ENCODE results near the gene PGP. TPM values are rescaled to one million over a fixed set of nuclear protein-coding genes. Genes with fewer than 3 reads are reported as not detected.
A peak's percentile ranks its signal among the peaks of the same experiment; 100 is the strongest.

The PGP gene
- total and polyA plus RNA-seq, 2 of the 4 experiments (the other 2 are of a cell fraction) = 4.1 to 9.4 TPM

GRCh38 chr16:2196162-2196980, 18.3 kb downstream of the PGP start, which contains the start of gene CASKIN1:
Gene CASKIN1 (minus strand): TSS chr16:2196605. CDS start chr16:2196432, 173 bp downstream.
- Histone ChIP-seq H3K4ac (ENCODE audit: low read depth, low read length) (no peak within 1 kb of the TSS), H3K4me3 (ENCODE audit: insufficient read depth, low read depth, low read length) (peak within 1 kb of the TSS; percentile 39)
- CTCF ChIA-PET = no interaction called here

More at GRCh38 chr16:2196162-2196980, 18.3 kb downstream of the PGP start, which contains the start of gene CASKIN1:
- 1% methylated on average over 42 of the region's 129 CpGs; no CpG with 5 or more reads in 1 of the 2 experiments for WGBS, 2 experiments (ENCODE audit: extremely low coverage in 2 of 2, insufficient read length in 1 of 2)
- no peak within 1 kb of the TSS for H3K14ac ChIP-seq (replicated peaks; ENCODE audit: low read depth, low read length)
- H4K8ac ChIP-seq (ENCODE audit: low read depth in 2 of 2, low read length in 2 of 2) = no peak within 1 kb of the TSS
- no peak within 1 kb of the TSS for H3K18ac ChIP-seq (ENCODE audit: low read depth, low read length)
- no peak within 1 kb of the TSS for H3K23ac ChIP-seq (ENCODE audit: low read depth, low read length)
- H2BK5ac ChIP-seq (ENCODE audit: low read depth, low read length, poor library complexity, severe bottlenecking) = no peak within 1 kb of the TSS
- DNase-seq (no peak), ATAC-seq (ENCODE audit: low read depth) (peak; percentile 76)
- no peaks in the 10 kb centered on the region for H3K36me3 ChIP-seq (ENCODE audit: control insufficient read depth, insufficient read depth, low read length)
- dilution Hi-C loops (cut with HindIII; ENCODE audit: low sequenced_read_pairs, unreplicated experiment) = no loop called here
- no peaks in the 10 kb centered on the region; the same call in 1 of the 2 replicates for H4K20me1 ChIP-seq (ENCODE audit: insufficient read depth, low read length)
- H2BK15ac ChIP-seq (ENCODE audit: low read depth, low read length) = no peak within 1 kb of the TSS
- POLR2A ChIA-PET (ENCODE audit: unreplicated experiment) = no interaction called here
- BruUV-seq (replicated peaks) = no TSS peak
- H3K27ac ChIP-seq (ENCODE audit: insufficient read depth, low read length) = no peak within 1 kb of the TSS
- H3K4me2 ChIP-seq (ENCODE audit: low read depth, low read length) = no peak within 1 kb of the TSS
- H4K5ac ChIP-seq (ENCODE audit: low read depth, low read length) = no peak within 1 kb of the TSS
- no peaks in the 10 kb centered on the region for H3K9me1 ChIP-seq (ENCODE audit: insufficient read depth, low read length)
- no peak within 1 kb of the TSS for H2AK9ac ChIP-seq (replicated peaks; ENCODE audit: low read depth, low read length, poor library complexity)
- H2BK20ac ChIP-seq (ENCODE audit: low read depth, low read length) = no peak within 1 kb of the TSS
- in situ Hi-C loops (cut with MboI; ENCODE audit: low sequenced_read_pairs) = no loop called here
- H3K56ac ChIP-seq (ENCODE audit: extremely low read depth, insufficient read depth, low read length) = no peak within 1 kb of the TSS
- intact Hi-C loops (cut with micrococcal nuclease) = no loop called here
- no peak within 1 kb of the TSS for H2AK5ac ChIP-seq (ENCODE audit: low read depth, low read length)
- no peak within 1 kb of the TSS for H3K9ac ChIP-seq (ENCODE audit: low read depth, low read length)
- no peak within 1 kb of the TSS for H2BK120ac ChIP-seq (ENCODE audit: low read depth, low read length)
- peaks cover 65% of the 10 kb centered on the region for H3K27me3 ChIP-seq (ENCODE audit: control insufficient read depth, insufficient read depth, low read length)
- TF ChIP-seq RCOR1 (IDR thresholded peaks at IDR 0.05; ENCODE audit: insufficient replicate concordance, low read length) (no peak), RAD21 (IDR thresholded peaks at IDR 0.05; ENCODE audit: low read length) (no peak), POLR2A (IDR thresholded peaks at IDR 0.05; ENCODE audit: low read depth, low read length) (no peak)
- no peak within 1 kb of the TSS for H4K91ac ChIP-seq (ENCODE audit: insufficient read depth, low read depth, low read length)
- peak within 1 kb of the TSS; percentile 79 for H2AFZ ChIP-seq (replicated peaks; ENCODE audit: low read length, poor library complexity)
- H3K9me3 ChIP-seq (ENCODE audit: control insufficient read depth, insufficient read depth, low read length) = no peaks in the 10 kb centered on the region
- H3K4me1 ChIP-seq (ENCODE audit: control insufficient read depth, insufficient read depth, low read length) = no peaks in the 10 kb centered on the region
- no peaks in the 10 kb centered on the region for H3K79me1 ChIP-seq (ENCODE audit: low read depth in 1 of 2, low read length in 2 of 2)
